ENCODE data around the gene FAM83C.
A peak's percentile ranks its signal among the peaks of the same experiment; 100 is the strongest.

Gene FAM83C

GRCh38 chr20:35298264-35298663 is 6.0 kb upstream of the FAM83C start:
- DNase-seq: no peak

GRCh38 chr20:35297740-35298139 is 5.5 kb upstream of the FAM83C start:
- DNase-seq: no peak

GRCh38 chr20:35297155-35297554 is 4.9 kb upstream of the FAM83C start:
- no peak for DNase-seq

GRCh38 chr20:35296101-35296554 is 3.9 kb upstream of the FAM83C start:
- DNase-seq: no peak

- DNase-seq: no peak
Measured at GRCh38 chr20:35295674-35296073, 3.4 kb upstream of the FAM83C start.

- DNase-seq: no peak
Measured at GRCh38 chr20:35295058-35295457, 2.8 kb upstream of the FAM83C start.

- no peak for DNase-seq
Measured at GRCh38 chr20:35294293-35294685, 2.1 kb upstream of the FAM83C start.

GRCh38 chr20:35293303-35294292 is 1.4 kb upstream of the FAM83C start:
- no peak for DNase-seq

- DNase-seq: no peak
Measured at GRCh38 chr20:35292504-35293285, 470 bp upstream of the FAM83C start.

- DNase-seq: no peak
Measured at GRCh38 chr20:35290887-35291417, 1.3 kb downstream of the FAM83C start.

GRCh38 chr20:35290186-35290886 is 1.9 kb downstream of the FAM83C start:
- DNase-seq: no peak

- DNase-seq: no peak
Measured at GRCh38 chr20:35288325-35289060, 3.7 kb downstream of the FAM83C start.

GRCh38 chr20:35287509-35288324 is 4.5 kb downstream of the FAM83C start:
- DNase-seq: no peak

- DNase-seq: no peak
Measured at GRCh38 chr20:35286899-35287508, 5.2 kb downstream of the FAM83C start.

GRCh38 chr20:35286077-35286898 is 5.9 kb downstream of the FAM83C start:
- no peak for DNase-seq

- no peak for DNase-seq
Measured at GRCh38 chr20:35285806-35286076, 6.5 kb downstream of the FAM83C start.

- DNase-seq: no peak
Measured at GRCh38 chr20:35284992-35285805, 7.0 kb downstream of the FAM83C start.

GRCh38 chr20:35284267-35284991 is 7.8 kb downstream of the FAM83C start, which contains the start of gene EIF6:
EIF6 (minus strand) TSS chr20:35284772; CDS start chr20:35284487, 285 bp downstream.
- peak; percentile 82 to 84 for DNase-seq
